Raji (cell line): ENCODE results near the gene OR4Q2.

Source experiments
- POLR2A ChIP-seq: IDR thresholded peaks from 2 replicates; pipeline ENCODE4 v1.6.1; 2011; ENCODE audit warnings: low read depth, low read length, control low read depth; ENCODE audit not compliant: insufficient read depth

Gene OR4Q2

GRCh38 chr14:20001863-20002262, at the start of gene OR4Q2:
OR4Q2 (plus strand) TSS chr14:20002163.
- TF ChIP-seq POLR2A = no peak

- no peak for TF ChIP-seq POLR2A
Observed at GRCh38 chr14:19974844-19975243, 27.1 kb upstream of the OR4Q2 start.

GRCh38 chr14:19975291-19975690, 26.7 kb upstream of the OR4Q2 start, which contains the start of gene OR4K15:
OR4K15 (plus strand) TSS chr14:19975591; CDS start chr14:19975591, 0 bp downstream.
- no peak for TF ChIP-seq POLR2A

- TF ChIP-seq POLR2A = no peak
Observed at GRCh38 chr14:19993438-19993837, 8.5 kb upstream of the OR4Q2 start.

GRCh38 chr14:20002319-20002718, 356 bp downstream of the OR4Q2 start:
- TF ChIP-seq POLR2A = no peak

- no peak for TF ChIP-seq POLR2A
Observed at GRCh38 chr14:20008156-20008555, 6.2 kb downstream of the OR4Q2 start.

- TF ChIP-seq POLR2A = no peak
Observed at GRCh38 chr14:20019257-20019865, 17.4 kb downstream of the OR4Q2 start, which contains the start of gene OR4K14. OR4K14 (minus strand) TSS chr14:20019307; CDS start chr14:20015193, 4,114 bp downstream.

GRCh38 chr14:20031058-20031457, 29.1 kb downstream of the OR4Q2 start:
- TF ChIP-seq POLR2A = no peak

GRCh38 chr14:20035449-20035848, 33.5 kb downstream of the OR4Q2 start:
- no peak for TF ChIP-seq POLR2A

- TF ChIP-seq POLR2A = no peak
Observed at GRCh38 chr14:20035938-20036337, 34.0 kb downstream of the OR4Q2 start, which contains the start of gene OR4K13. OR4K13 (minus strand) TSS chr14:20036038; CDS start chr14:20034758, 1,280 bp downstream.

GRCh38 chr14:20044243-20044642, 42.3 kb downstream of the OR4Q2 start:
- TF ChIP-seq POLR2A = no peak

- TF ChIP-seq POLR2A = no peak
Observed at GRCh38 chr14:20048202-20048601, 46.2 kb downstream of the OR4Q2 start.
